Muscle layer of duodenum (tissue), 2 donors: Measurements from ENCODE around the gene RABGGTA.

Source experiments
- H3K27ac ChIP-seq: one replicate; pipeline ENCODE4 v1.7.0; 2013; ENCODE audit warnings: mild to moderate bottlenecking, low read length
- H3K27me3 ChIP-seq: one replicate; pipeline ENCODE4 v1.7.0; 2013; ENCODE audit warnings: low read depth, mild to moderate bottlenecking, control low read depth, low read length
- H3K36me3 ChIP-seq, 2 donors: one replicate each; pipeline ENCODE4 v1.7.0; 2013; ENCODE audit warnings: low read length in 2 of 2, control low read depth in 1 of 2, mild to moderate bottlenecking in 1 of 2; ENCODE audit not compliant: insufficient read depth in 2 of 2, control insufficient read depth in 1 of 2
- H3K4me1 ChIP-seq, 2 donors: one replicate each; pipeline ENCODE4 v1.7.0; 2013; ENCODE audit warnings: low read length in 2 of 2, mild to moderate bottlenecking in 2 of 2, control low read depth in 1 of 2, moderate library complexity in 1 of 2; ENCODE audit not compliant: insufficient read depth in 2 of 2, control insufficient read depth in 1 of 2
- H3K4me3 ChIP-seq, 2 donors: one replicate each; pipeline ENCODE4 v1.7.0; 2013; ENCODE audit warnings: low read length in 2 of 2, low read depth in 1 of 2, mild to moderate bottlenecking in 1 of 2
- H3K9me3 ChIP-seq, 2 donors: one replicate each; pipeline ENCODE4 v1.7.0; 2013; ENCODE audit warnings: low read length in 2 of 2, control low read depth in 1 of 2, mild to moderate bottlenecking in 1 of 2; ENCODE audit not compliant: control insufficient read depth in 1 of 2
- donor health status: healthy.

Gene RABGGTA

GRCh38 chr14:24241829-24242443 is 29.5 kb downstream of the RABGGTA start:
- H3K36me3 ChIP-seq: peaks cover 41 to 50% of the 10 kb centered on the region in 2 donors
- peak overlapping the region; percentile 86 to 92 for H3K4me3 ChIP-seq
- H3K9me3 ChIP-seq: no peaks in the 10 kb centered on the region
- no peaks in the 10 kb centered on the region for H3K27me3 ChIP-seq
- H3K4me1 ChIP-seq: peaks cover 15 to 38% of the 10 kb centered on the region in 2 donors
- peak overlapping the region; percentile 99 for H3K27ac ChIP-seq

DNA sequence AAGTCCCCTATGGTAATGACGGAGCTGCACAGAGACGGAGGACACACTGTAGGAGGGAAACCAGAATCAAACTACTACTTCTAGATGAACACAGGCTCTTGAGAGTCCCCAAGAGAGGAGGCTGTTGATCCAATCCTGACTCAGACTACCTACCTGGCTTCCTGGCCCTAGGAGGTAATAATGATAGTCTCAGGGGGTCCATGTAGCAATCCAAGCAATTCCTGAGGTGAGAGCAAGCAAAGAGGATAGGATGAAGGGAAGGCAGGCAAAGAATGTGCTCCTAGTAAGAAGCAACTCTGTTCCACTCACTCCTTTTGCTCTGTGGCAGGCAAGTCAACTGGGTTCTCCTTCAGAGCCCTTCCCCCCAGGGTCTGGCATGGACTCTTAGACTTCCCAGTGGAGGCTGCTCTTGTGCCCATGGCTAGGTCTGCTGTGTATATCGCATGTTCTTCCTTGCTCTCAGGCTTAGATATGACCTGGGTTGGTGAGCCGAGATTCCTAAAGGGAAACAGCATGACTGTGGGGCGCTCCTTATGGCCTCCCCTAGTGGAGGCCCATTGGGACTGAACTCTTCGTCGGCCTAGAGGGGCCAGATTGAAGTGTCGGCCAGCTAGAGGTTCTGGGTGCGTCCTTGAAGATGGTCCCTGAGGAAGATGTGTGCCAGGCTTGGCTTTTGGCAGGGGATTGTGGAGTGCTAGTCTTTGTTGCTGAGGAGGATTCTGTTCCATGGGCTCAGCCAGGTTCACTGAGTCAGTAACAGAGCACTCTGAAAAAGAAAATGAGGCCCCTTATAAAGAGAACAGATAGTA is 31.1 kb downstream of the RABGGTA start:
- Histone ChIP-seq H3K27ac (peak overlapping the region; percentile 28), H3K27me3 (no peaks in the 10 kb centered on the region), H3K4me3 (peak overlapping the region in 1 of 2 donors; percentile 86), H3K4me1 (peaks cover 15 to 38% of the 10 kb centered on the region in 2 donors), H3K36me3 (peaks cover 56 to 63% of the 10 kb centered on the region in 2 donors), H3K9me3 (no peaks in the 10 kb centered on the region)

- Histone ChIP-seq H3K4me1 (peaks cover 15 to 44% of the 10 kb centered on the region in 2 donors), H3K36me3 (peaks cover 56 to 63% of the 10 kb centered on the region in 2 donors), H3K27me3 (no peaks in the 10 kb centered on the region), H3K9me3 (no peaks in the 10 kb centered on the region), H3K4me3 (no peak overlapping the region), H3K27ac (no peak overlapping the region)
These were observed 32.8 kb downstream of the RABGGTA start for GRCh38 chr14:24238527-24239037.

- Histone ChIP-seq H3K4me1 (peaks cover 19 to 45% of the 10 kb centered on the region in 2 donors), H3K9me3 (no peaks in the 10 kb centered on the region), H3K4me3 (no peak overlapping the region), H3K36me3 (peaks cover 56 to 63% of the 10 kb centered on the region in 2 donors), H3K27ac (no peak overlapping the region), H3K27me3 (no peaks in the 10 kb centered on the region)
These were observed 33.3 kb downstream of the RABGGTA start for GRCh38 chr14:24238123-24238522.

- Histone ChIP-seq H3K9me3 (no peaks in the 10 kb centered on the region), H3K4me1 (peaks cover 19 to 46% of the 10 kb centered on the region in 2 donors), H3K36me3 (peaks cover 56 to 59% of the 10 kb centered on the region in 2 donors), H3K4me3 (no peak overlapping the region), H3K27ac (no peak overlapping the region), H3K27me3 (no peaks in the 10 kb centered on the region)
These were observed 33.9 kb downstream of the RABGGTA start for GRCh38 chr14:24237463-24237955.

DNA sequence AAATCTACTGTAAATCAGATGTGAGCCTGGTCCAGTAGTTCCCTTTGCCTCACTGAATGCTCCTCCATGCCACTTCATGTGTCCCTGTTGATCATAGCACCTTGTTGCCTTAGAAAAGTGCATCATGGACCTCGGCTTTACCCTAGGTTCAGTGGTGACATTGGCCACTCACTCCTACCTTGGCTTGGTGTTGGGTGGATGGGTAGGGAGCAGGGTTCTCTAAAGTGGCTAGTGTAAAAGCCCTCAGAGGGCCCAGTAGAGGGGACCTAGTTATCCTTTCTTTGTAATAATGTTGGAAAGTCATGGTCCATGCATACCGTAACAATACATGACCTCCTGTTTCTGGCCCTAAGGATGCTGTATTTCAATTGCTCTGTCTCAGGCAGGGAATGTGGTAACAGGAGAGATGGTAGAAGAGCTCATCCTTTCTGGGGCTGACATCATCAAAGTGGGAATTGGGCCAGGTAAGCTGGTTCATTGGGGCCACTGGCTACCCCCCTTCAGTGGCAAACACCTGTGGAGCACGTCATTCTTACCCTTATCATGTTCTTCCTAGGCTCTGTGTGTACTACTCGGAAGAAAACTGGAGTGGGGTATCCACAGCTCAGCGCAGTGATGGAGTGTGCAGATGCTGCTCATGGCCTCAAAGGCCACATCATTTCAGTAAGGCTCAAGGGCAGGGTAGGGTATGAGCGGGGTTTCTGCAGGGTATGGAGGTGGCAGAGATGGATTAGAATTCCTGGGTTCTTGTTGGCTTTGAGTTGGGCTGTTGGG is 34.5 kb downstream of the RABGGTA start:
- Histone ChIP-seq H3K4me1 (peaks cover 19 to 46% of the 10 kb centered on the region in 2 donors), H3K4me3 (no peak overlapping the region), H3K36me3 (peaks cover 55 to 56% of the 10 kb centered on the region in 2 donors), H3K27me3 (no peaks in the 10 kb centered on the region), H3K27ac (no peak overlapping the region), H3K9me3 (no peaks in the 10 kb centered on the region)

DNA sequence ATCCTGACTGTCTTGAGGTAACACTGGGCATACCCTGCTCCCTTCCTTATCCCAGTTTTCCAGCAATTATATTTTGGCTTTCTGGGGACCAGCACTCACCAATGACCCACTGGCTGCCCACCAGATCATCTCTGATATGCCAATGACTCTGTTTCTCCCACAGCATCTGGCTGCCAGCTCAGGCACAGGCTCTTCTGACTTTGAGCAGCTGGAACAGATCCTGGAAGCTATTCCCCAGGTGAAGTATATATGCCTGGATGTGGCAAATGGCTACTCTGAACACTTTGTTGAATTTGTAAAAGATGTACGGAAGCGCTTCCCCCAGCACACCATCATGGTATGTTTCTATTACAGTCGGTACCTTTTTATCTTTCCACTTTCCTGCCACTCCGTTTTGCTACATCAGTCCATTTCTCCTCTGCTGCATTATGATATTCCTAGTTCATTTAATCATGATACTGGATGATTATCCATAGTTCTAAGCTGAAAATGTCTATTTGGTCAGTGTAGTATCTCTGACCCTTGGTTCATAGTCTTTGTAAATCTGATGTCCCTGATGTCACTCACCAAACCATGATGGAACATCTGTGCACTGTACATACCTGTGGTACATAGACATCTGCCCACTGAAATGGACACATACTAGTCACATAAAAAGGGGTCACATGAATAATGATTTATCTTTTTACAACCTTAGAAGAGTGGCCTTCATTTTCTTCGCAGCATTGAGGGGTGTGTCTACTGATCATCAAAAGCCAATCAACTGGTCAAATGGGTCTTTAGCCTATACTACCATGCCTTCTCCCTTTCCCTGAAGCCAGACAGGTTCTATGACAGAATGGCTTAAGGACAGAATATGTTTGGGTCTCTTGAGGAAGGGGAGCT is 35.4 kb downstream of the RABGGTA start:
- Histone ChIP-seq H3K27ac (no peak overlapping the region), H3K9me3 (no peaks in the 10 kb centered on the region), H3K4me3 (no peak overlapping the region), H3K4me1 (peaks cover 19 to 46% of the 10 kb centered on the region in 2 donors), H3K36me3 (peaks cover 54 to 56% of the 10 kb centered on the region in 2 donors), H3K27me3 (no peaks in the 10 kb centered on the region)

DNA sequence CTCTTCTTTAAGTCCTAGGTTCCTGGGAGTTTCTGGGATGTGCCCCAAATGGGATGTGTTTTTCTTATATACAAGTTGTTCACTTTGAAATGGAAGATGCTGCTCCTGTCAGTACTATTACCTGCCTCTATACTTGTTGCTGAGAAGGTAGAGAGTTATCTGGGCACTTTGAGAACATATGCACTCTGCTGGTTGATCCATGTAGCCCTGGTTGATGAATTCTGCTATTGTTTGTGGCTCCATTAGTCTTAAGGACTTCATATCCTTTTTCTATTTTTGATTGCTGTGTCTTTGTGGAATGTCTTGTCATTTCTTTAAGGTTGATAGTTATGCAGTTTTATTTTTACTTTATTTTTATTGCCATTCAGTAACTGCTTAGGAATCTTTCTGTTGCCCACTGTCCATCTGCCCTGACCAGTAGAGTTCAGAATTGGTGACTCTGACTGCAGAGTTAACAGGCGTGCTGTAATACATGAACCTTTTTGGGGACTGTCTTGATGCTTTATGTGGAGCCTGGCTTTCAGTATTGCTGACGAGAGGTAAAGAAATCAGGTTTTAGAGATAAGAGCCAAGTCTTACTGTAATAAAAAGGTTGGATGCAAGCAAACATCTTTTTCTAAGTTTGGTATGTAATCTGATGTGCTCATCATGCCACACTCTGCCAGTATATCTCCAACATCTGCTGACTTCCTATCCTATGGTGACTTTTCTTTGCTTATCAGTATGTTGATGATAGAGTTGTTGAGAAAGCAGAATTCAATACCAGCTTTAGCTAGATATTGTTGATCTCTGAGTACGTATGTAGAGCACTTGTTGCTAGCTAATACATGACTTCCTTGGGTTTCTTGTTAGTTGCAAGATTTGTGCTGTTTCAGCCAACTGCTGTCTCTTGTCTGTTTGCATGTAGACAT is 37.0 kb downstream of the RABGGTA start:
- Histone ChIP-seq H3K27ac (no peak overlapping the region), H3K36me3 (peaks cover 38 to 39% of the 10 kb centered on the region in 2 donors)

GRCh38 chr14:24233538-24233866 is 37.9 kb downstream of the RABGGTA start:
- H3K4me3 ChIP-seq: peak overlapping the region; percentile 86 to 97
- H3K4me1 ChIP-seq: peaks cover 4 to 28% of the 10 kb centered on the region in 2 donors
- H3K9me3 ChIP-seq: no peaks in the 10 kb centered on the region
- H3K27me3 ChIP-seq: no peaks in the 10 kb centered on the region
- H3K36me3 ChIP-seq: peaks cover 29 to 31% of the 10 kb centered on the region in 2 donors
- peak overlapping the region; percentile 95 for H3K27ac ChIP-seq

More for the DNA sequence above, 37.0 kb downstream of the RABGGTA start:
- Histone ChIP-seq H3K4me1 (peaks cover 4 to 33% of the 10 kb centered on the region in 2 donors), H3K4me3 (no peak overlapping the region), H3K9me3 (no peaks in the 10 kb centered on the region), H3K27me3 (no peaks in the 10 kb centered on the region)
